ENCODE measurements around the gene KRT17.

DNA sequence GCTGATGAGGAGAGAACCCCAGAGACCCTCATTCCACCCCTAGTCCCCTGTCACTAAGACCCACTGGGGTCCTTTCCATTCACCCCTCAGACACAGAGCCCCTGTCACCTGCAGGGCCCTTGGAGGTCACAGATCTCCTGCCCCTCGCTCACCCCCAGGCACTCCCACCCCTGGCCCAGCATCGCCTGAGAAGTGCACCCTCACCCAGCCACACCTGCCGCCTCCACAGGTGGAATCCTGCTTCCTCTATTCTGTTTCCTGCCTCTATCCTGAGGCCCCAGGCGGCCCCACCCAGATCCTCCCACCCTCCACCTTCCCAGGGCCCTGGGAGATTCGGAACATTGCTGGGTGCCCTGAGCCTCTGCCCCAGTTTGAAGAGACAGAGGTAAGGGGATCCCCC is 13.8 kb upstream of the KRT17 start:
- TF ChIP-seq POLR2A (IDR thresholded peaks at IDR 0.05; ENCODE audit: low read length) (no peak), GATA1 (IDR thresholded peaks at IDR 0.05; ENCODE audit: low read depth, low read length) (no peak)

Data from erythroblast (primary cell).